ENCODE data around the gene STRIP2.
"Not testable (repeated sequence)": the region's sequence is repeated elsewhere in the genome, so short reads cannot be mapped to it uniquely, and the experiment has no call there.

Gene STRIP2

GRCh38 chr7:129433847-129434674 is at the start of gene STRIP2:
Gene STRIP2, plus strand, starts transcription at chr7:129434432. Its CDS starts 41 bp downstream, at chr7:129434473.
- peak; percentile 56 to 93 (median 84) for DNase-seq

GRCh38 chr7:129385116-129385515 is 49.1 kb upstream of the STRIP2 start:
- no peak for DNase-seq

GRCh38 chr7:129385598-129385997 is 48.6 kb upstream of the STRIP2 start:
- DNase-seq, result no peak

GRCh38 chr7:129386506-129386905 is 47.7 kb upstream of the STRIP2 start:
- no peak for DNase-seq

- DNase-seq, result no peak
These were observed 46.7 kb upstream of the STRIP2 start for GRCh38 chr7:129387537-129387936.

GRCh38 chr7:129388333-129389098 is 45.7 kb upstream of the STRIP2 start:
- no peak for DNase-seq

- DNase-seq, result no peak
These were observed 44.4 kb upstream of the STRIP2 start for GRCh38 chr7:129389829-129390228.

- DNase-seq, result no peak
These were observed 43.9 kb upstream of the STRIP2 start for GRCh38 chr7:129390314-129390713.

- DNase-seq, result no peak
These were observed 42.6 kb upstream of the STRIP2 start for GRCh38 chr7:129391546-129392171.

GRCh38 chr7:129393255-129393654 is 41.0 kb upstream of the STRIP2 start:
- DNase-seq, result no peak

- no peak for DNase-seq
These were observed 40.1 kb upstream of the STRIP2 start for GRCh38 chr7:129394101-129394500.

- no peak for DNase-seq
These were observed 39.0 kb upstream of the STRIP2 start for GRCh38 chr7:129394982-129395914.

GRCh38 chr7:129401228-129401966 is 32.8 kb upstream of the STRIP2 start:
- no peak for DNase-seq

GRCh38 chr7:129401967-129402860 is 32.0 kb upstream of the STRIP2 start:
- DNase-seq, result no peak

GRCh38 chr7:129405527-129405926 is 28.7 kb upstream of the STRIP2 start:
- DNase-seq, result no peak

GRCh38 chr7:129410238-129410637 is 24.0 kb upstream of the STRIP2 start:
- DNase-seq, result not testable (repeated sequence)

GRCh38 chr7:129412501-129412900 is 21.7 kb upstream of the STRIP2 start:
- no peak for DNase-seq

GRCh38 chr7:129417073-129417472 is 17.2 kb upstream of the STRIP2 start:
- DNase-seq, result no peak

- no peak for DNase-seq
These were observed 12.4 kb upstream of the STRIP2 start for GRCh38 chr7:129421717-129422250.

GRCh38 chr7:129422727-129423126 is 11.5 kb upstream of the STRIP2 start:
- DNase-seq, result no peak

Measured in C1 segment of cervical spinal cord (tissue), 14 donors.